PFSK-1 (cell line): Measurements from ENCODE around the gene APOL4.

Experiments used
- FOXP2 ChIP-seq: optimal IDR thresholded peaks from 2 replicates; pipeline ENCODE3; 2011; ENCODE audit warnings: borderline replicate concordance, control low read depth, inconsistent platforms; ENCODE audit not compliant: insufficient read depth; ENCODE audit errors: extremely low read length, extremely low read depth
- POLR2AphosphoS5 ChIP-seq: IDR thresholded peaks from 2 replicates; pipeline ENCODE4 v1.6.1; 2012; ENCODE audit warnings: low read depth, mild to moderate bottlenecking, control low read depth, low read length, moderate library complexity
- REST ChIP-seq, 2 experiments: IDR thresholded peaks; 2 replicates each; pipeline versions ENCODE4 v1.6.1 to v1.8.0; 2011 to 2012; ENCODE audit warnings: low read depth in 2 of 2, low read length in 2 of 2, control low read depth in 1 of 2, inconsistent platforms in 1 of 2, mild to moderate bottlenecking in 1 of 2, moderate library complexity in 1 of 2; ENCODE audit not compliant: insufficient read depth in 1 of 2
- SIN3A ChIP-seq: IDR thresholded peaks from 2 replicates; pipeline ENCODE4 v1.6.1; 2012; ENCODE audit warnings: mild to moderate bottlenecking, low read length, moderate library complexity, borderline replicate concordance; ENCODE audit not compliant: insufficient read depth
- TAF1 ChIP-seq: IDR thresholded peaks from 2 replicates; pipeline ENCODE4 v1.6.1; 2012; ENCODE audit warnings: low read length, control low read depth, borderline replicate concordance; ENCODE audit not compliant: insufficient read depth

- no peak for TF ChIP-seq POLR2AphosphoS5
- TF ChIP-seq REST (IDR thresholded peaks at IDR 0.05; ENCODE audit: insufficient read depth in 1 of 2, low read depth in 2 of 2, low read length in 2 of 2): no peak
- no peak for TF ChIP-seq TAF1
- no peak for TF ChIP-seq SIN3A
- no peak for TF ChIP-seq FOXP2
Measured at GRCh38 chr22:36218648-36219193, 17.1 kb upstream of the APOL4 start.
